ENCODE measurements around the gene CCL4L2. TPM values are rescaled to one million over a fixed set of nuclear protein-coding genes. Genes with fewer than 3 reads are reported as not detected.

CCL4L2 gene
- total and polyA plus RNA-seq, 2 donors (not counting 3 experiments of a cell fraction or from before 2014, with no cell fraction given): not detected

DNA sequence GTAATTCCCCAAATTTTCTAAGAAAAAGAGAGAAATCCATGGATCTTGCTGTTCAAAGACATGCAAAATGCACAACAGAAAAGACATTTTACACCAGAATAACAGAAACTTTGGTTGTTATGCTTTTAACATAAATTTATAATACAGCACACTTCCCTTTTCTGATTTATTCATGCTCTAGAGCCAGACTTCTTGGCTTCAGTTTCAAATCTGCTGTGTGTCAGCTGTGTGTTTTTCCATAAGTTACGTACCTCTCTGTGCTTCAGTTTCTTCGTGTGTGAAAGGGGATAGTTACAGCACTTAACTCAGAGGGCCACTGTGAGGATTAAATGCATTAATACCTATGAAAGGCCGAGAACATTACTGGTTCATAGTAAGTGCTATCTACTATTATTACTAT lies 7.5 kb upstream of the CCL4L2 start:
- no peaks in the 10 kb centered on the region for H3K4me1 ChIP-seq (ENCODE audit: control insufficient read depth, extremely low read depth, insufficient read depth, low read length)
- BruUV-seq (replicated peaks): no TSS peak
- no peak overlapping the region for H3K27ac ChIP-seq (ENCODE audit: insufficient read depth, low read depth, low read length)
- DNase-seq (ENCODE audit: low read depth, low spot score): no peak
- FAIRE-seq: no peak
- CTCF ChIA-PET: no interaction called here
- H3K36me3 ChIP-seq (ENCODE audit: control insufficient read depth in 2 of 2, extremely low read depth in 1 of 2, insufficient read depth in 2 of 2, low read length in 2 of 2): no peaks in the 10 kb centered on the region
- no peak overlapping the region for H3K4me3 ChIP-seq (replicated peaks in 1 of 3; ENCODE audit: insufficient read depth in 1 of 3, low read depth in 1 of 3, low read length in 3 of 3)
- POLR2A ChIA-PET: no interaction called here
- H3K9me1 ChIP-seq (replicated peaks; ENCODE audit: control insufficient read depth, extremely low read depth, insufficient read depth, low read length): no peaks in the 10 kb centered on the region
- H3K79me2 ChIP-seq (ENCODE audit: control insufficient read depth, insufficient read depth, low read length): no peaks in the 10 kb centered on the region
- TF ChIP-seq FOS (IDR thresholded peaks at IDR 0.05; ENCODE audit: borderline replicate concordance, insufficient read depth, low read length) (no peak), GATA2 (IDR thresholded peaks at IDR 0.05; ENCODE audit: insufficient read depth, insufficient read length, low read depth, low read length) (no peak), POLR2AphosphoS5 (IDR thresholded peaks at IDR 0.05; ENCODE audit: insufficient read depth, low read depth, low read length) (no peak), EZH2 (IDR thresholded peaks at IDR 0.05; ENCODE audit: borderline replicate concordance, low read depth, low read length, severe bottlenecking) (no peak), MYC (IDR thresholded peaks at IDR 0.05; ENCODE audit: low read depth, low read length) (no peak)
- TF ChIP-seq, protein P1, sequence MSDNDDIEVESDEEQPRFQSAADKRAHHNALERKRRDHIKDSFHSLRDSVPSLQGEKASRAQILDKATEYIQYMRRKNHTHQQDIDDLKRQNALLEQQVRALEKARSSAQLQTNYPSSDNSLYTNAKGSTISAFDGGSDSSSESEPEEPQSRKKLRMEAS (IDR thresholded peaks at IDR 0.05; ENCODE audit: insufficient read depth, insufficient read length): no peak
- TF ChIP-seq, protein P2, sequence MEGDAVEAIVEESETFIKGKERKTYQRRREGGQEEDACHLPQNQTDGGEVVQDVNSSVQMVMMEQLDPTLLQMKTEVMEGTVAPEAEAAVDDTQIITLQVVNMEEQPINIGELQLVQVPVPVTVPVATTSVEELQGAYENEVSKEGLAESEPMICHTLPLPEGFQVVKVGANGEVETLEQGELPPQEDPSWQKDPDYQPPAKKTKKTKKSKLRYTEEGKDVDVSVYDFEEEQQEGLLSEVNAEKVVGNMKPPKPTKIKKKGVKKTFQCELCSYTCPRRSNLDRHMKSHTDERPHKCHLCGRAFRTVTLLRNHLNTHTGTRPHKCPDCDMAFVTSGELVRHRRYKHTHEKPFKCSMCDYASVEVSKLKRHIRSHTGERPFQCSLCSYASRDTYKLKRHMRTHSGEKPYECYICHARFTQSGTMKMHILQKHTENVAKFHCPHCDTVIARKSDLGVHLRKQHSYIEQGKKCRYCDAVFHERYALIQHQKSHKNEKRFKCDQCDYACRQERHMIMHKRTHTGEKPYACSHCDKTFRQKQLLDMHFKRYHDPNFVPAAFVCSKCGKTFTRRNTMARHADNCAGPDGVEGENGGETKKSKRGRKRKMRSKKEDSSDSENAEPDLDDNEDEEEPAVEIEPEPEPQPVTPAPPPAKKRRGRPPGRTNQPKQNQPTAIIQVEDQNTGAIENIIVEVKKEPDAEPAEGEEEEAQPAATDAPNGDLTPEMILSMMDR (IDR thresholded peaks at IDR 0.05; ENCODE audit: extremely low read depth in 1 of 2, insufficient read depth in 1 of 2, low read depth in 1 of 2, low read length in 2 of 2): no peak
- intact Hi-C loops (cut with micrococcal nuclease) (no loop called here), dilution Hi-C loops (cut with MboI; ENCODE audit: extremely low pct_ligation_motif_present, low sequenced_read_pairs) (no loop called here)
- no peaks in the 10 kb centered on the region for H3K9me3 ChIP-seq (replicated peaks; ENCODE audit: control insufficient read depth, insufficient read depth, low read length)
- no peak overlapping the region for H2AFZ ChIP-seq (ENCODE audit: low read depth, low read length)
- H4K20me1 ChIP-seq (replicated peaks; ENCODE audit: control insufficient read depth, extremely low read depth, insufficient read depth, low read length): no peaks in the 10 kb centered on the region
- peaks cover 0 to 2% of the 10 kb centered on the region in 2 experiments for H3K27me3 ChIP-seq (ENCODE audit: control insufficient read depth in 2 of 2, insufficient read depth in 2 of 2, low read length in 2 of 2)
- no peak overlapping the region for H3K9ac ChIP-seq (replicated peaks; ENCODE audit: extremely low read depth, insufficient read depth, low read length)
- no peak overlapping the region for H3K4me2 ChIP-seq (ENCODE audit: insufficient read depth, low read length)

Data from endothelial cell of umbilical vein (primary cell).